HG02763 (cell line): Measurements from ENCODE around the gene ATP8B1.
"Not testable (repeated sequence)": the region's sequence is repeated elsewhere in the genome, so short reads cannot be mapped to it uniquely, and the experiment has no call there.

Experiments used
- ATAC-seq: cut with Tn5 transposase; IDR thresholded peaks from one replicate; pipeline ENCODE4 v1.9.1; 2021; ENCODE audit warnings: mild to moderate bottlenecking, moderate library complexity; ENCODE audit not compliant: unreplicated experiment

ATP8B1 gene

GRCh38 chr18:57674891-57675290, 128.2 kb downstream of the ATP8B1 start:
- no peak for ATAC-seq

GRCh38 chr18:57670046-57670445, 133.1 kb downstream of the ATP8B1 start:
- ATAC-seq, result no peak

DNA sequence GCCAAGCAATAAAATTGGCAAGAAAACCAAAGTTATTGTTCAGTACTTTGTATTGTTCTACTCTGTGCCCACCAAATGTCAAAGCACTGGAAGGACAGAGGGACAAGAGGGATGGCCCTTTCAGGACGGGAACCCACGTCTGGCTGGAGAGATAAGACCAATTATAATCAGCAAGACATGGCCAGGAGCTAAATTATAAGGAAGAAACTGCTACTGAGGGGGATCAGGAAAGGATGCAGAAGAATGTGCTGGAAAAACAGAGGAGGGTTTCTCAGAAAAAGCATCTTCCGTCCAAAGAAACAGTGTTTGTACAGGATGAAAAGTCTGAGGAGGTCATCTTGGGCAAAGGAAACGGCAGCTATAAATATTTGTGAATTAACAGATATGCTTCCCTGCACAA, 135.1 kb downstream of the ATP8B1 start:
- ATAC-seq, result no peak

DNA sequence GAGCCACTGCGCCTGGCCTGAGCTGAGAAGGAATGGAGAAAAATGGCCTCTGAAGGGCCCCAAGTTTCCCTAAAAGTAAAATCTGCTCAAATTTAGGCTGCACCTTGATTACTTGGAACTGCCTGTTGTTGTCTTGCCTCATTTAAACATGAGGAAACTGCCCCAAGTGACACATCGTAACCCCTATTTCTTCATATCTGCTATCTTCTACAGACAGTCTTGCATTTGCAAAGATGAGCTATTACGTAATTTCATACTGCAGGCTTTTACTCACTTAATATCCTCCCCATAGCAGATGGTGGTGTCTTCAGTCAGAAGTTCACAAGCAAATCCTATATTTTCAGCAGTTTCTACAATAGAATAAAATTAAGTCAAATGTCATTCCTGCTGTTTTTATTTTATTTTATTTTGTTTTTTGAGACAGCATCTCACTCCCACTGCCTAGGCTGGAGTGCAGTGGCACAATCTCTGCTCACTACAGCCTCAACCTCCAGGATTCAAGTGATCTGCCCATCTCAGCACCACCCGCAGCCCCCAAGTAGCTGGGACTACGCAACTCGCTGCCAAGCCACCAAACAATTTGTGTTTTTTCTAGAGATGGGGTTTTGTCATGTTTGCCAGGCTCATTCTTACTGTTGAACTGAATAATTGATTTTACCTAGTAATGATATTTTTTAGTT, 136.2 kb downstream of the ATP8B1 start:
- no peak for ATAC-seq

- ATAC-seq, result no peak
Measured at GRCh38 chr18:57664568-57665165, 138.4 kb downstream of the ATP8B1 start.

DNA sequence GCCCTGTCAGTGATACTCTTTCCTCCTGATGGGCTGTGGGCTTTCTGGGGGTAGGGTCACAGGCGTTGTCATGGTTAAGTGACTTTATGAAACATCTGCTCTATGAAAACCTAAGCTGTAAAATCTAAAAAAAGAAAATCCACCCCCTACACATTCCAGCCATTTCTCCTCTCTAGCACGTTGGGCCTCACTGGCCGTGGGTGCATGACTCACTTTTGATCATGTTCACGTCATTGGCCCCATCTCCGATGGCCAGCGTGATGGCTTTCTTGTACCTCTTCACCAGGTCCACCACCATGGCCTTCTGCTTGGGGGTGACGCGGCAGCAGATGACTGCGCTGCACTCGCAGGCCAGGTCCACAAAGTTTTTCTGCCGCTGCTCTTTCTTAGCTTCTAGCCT, 142.2 kb downstream of the ATP8B1 start:
- ATAC-seq, result no peak

- ATAC-seq, result no peak
Measured at GRCh38 chr18:57659460-57660102, 143.5 kb downstream of the ATP8B1 start.

DNA sequence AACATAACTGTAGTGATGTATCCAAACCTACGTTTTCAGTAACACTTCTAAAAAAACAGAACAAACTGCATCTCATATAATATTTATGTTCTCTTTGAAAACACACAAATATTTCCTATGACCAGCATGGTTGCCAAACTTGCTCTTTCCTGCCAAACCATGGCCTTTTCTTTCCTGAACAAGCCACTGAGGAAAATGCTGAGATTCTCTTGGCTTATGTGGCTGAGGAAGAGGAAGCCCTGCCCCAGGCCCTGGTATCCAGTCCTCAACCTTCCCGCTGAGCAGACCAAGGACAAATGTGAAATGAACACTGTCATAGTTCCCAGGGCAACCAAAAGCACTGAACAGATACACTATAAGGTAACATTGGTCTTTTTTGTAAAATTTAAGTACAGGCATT, 145.6 kb downstream of the ATP8B1 start:
- ATAC-seq, result no peak

DNA sequence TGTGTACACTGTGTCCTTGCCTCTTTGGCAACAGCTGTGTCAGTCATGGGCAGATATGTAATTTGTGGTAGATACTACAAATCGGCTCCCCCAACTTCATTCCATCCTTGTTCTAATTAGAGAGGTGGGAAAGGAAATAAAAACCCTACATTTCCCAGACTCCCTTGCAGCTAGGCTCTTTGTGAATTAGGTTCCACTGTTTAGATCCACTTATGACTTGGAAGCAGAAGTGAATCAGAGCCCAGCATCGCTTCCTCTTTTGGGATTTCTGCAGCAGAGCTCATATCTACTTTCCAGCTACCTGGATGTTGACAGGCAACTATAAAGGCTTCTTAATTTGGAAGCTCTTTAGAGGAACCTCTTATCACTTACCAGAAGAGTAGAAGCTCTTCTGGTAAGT, 147.4 kb downstream of the ATP8B1 start:
- no peak for ATAC-seq

- ATAC-seq, result no peak
Measured at GRCh38 chr18:57651914-57652313, 151.2 kb downstream of the ATP8B1 start.

- peak; percentile 91 for ATAC-seq
Measured at GRCh38 chr18:57649556-57650500, 153.3 kb downstream of the ATP8B1 start.

DNA sequence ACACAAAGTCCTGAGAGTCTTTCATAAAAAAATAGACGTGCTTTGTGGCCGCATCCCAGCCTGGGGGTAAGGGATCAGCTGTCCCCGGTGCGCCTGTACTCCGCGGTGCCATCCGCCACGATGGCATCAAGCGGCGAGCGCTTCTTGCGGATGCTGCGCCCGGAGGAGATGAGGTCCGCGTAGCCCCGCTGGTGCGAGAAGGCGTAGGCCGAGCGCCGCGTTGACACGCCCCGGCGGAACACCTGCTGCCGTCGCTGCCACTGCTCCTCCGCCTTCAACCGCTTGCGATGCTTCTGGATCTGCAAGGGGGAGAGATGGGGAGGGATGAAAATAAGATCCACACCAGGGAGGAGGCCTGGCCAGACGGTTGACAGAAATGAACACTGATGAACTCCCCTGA, 154.7 kb downstream of the ATP8B1 start:
- ATAC-seq, result no peak

- ATAC-seq, result no peak
Measured at GRCh38 chr18:57644540-57644939, 158.6 kb downstream of the ATP8B1 start.

DNA sequence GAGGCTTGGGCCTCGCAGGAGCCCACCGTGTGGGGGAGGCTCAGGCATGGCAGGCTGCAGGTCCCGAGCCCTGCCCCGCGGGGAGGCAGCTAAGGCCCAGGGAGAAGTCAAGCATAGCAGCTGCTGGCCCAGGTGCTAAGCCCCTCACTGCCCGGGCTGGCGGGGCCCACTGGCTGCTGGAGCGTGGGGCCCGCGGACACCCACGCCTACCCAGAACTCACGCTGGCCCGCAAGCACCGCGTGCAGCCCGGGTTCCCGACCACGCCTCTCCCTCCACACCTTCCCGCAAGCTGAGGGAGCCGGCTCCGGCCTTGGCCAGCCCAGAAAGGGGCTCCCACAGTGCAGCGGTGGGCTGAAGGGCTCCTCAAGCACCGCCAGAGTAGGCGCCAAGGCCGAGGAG, 159.4 kb downstream of the ATP8B1 start:
- ATAC-seq, result not testable (repeated sequence)

DNA sequence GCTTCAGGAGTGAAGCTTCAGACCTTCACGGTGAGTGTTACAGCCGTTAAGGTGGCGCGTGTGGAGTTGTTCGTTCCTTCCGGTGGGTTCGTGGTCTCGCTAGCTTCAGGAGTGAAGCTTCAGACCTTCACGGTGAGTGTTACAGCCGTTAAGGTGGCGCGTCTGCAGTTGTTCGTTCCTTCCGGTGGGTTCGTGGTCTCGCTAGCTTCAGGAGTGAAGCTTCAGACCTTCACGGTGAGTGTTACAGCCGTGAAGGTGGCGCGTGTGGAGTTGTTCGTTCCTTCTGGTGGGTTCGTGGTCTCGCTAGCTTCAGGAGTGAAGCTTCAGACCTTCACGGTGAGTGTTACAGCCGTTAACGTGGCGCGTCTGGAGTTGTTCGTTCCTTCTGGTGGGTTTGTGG, 160.7 kb downstream of the ATP8B1 start:
- not testable (repeated sequence) for ATAC-seq

DNA sequence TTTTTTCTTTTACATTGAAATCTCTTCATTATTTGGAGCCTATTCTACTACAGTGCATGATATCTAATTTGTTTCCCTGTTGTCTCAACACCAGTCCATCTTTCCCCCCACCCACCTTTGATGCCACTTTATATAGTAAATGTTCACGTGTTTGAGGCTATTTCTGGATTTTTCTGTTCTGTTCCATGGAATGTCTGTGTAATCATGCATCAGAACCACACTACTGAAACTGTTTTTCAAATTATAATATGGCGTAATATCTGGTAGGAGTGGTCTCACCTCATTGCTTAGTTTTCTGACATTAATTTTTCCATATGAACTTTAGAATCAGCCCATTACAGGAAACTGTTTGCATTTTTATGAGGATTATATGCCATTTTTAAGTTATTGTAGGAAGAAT, 162.4 kb downstream of the ATP8B1 start:
- no peak for ATAC-seq

GRCh38 chr18:57640236-57640635, 162.9 kb downstream of the ATP8B1 start:
- ATAC-seq, result no peak

DNA sequence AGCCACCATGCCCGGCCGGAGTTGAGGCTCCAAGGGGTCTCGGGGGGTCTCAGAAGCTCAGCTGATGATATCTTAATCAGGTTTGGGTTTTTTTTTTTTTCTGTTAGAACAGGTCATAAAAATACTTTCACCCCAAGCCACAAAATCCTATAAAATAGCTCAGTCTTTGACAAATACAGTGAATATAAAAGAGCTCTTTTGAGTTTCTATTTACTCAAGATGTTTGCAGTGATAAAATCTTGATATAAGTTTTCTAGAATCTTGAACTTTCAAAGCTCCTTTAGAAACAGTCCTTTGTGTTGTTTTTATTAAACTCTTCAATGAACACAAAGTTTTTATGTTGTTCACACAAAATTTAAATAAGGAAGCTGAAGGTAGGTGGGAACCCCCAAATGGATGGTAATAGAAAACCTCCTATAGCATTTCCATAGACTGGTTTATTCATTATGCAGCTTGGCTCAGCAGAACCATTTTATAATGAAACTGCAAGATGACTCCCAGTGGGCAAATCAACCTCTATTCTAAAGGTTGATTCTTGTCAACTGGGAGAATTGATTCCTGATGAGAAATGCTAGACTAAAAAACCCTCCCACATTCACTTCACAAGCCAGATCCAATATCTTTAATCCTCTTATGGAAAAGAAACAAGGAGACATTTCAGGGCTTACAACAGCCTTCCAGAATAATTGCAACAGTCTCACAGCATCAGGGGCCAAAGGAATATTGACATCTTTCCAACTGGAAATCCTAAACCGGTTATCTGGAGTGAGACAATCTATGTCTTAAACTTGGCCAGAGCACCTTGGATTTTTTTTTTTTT, 167.9 kb downstream of the ATP8B1 start:
- no peak for ATAC-seq

- ATAC-seq, result no peak
Measured at GRCh38 chr18:57631697-57632096, 171.4 kb downstream of the ATP8B1 start.
